ENCODE data around the gene FGFR3.

FGFR3 gene

GRCh38 chr4:1770791-1771231, 22.3 kb upstream of the FGFR3 start:
- no peak for DNase-seq (ENCODE audit: low spot score)

- no peak for DNase-seq (ENCODE audit: low spot score)
These were observed 21.4 kb upstream of the FGFR3 start for GRCh38 chr4:1771555-1772305.

DNA sequence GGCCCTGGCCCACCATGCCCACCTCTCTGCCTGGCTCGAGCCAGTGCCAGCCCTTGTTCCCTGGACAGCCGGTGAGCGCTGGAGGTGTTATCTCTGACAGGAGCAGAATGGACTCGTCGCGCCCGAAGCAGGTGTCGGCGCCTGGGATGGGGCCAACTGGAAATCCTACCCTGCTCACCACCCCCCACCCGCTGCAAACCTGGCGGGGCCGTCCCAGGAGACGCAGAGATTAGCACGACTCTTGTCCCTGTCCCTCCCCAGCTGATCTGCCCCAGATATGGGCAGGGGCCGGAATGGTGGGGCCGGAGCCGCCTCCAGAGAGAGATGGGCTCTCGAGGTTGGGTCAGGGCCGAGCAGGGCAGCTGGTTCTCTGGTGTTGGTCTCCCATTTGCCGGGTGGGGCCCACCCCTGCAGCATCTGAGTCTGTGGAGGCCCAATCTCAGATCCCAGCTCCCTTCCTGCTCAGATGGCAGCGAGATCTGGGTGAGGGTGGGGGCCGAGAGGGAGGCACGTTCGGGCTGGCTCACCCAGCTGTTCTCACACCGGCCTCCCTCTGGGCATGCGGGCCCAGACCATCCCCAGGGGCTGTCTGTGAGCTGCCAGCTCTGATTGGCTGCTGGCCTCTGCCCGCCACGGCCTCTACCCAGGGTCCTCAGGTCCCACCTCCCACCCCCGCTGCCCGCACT, 20.1 kb upstream of the FGFR3 start:
- DNase-seq (ENCODE audit: low spot score), result no peak

- DNase-seq (ENCODE audit: low spot score), result no peak
These were observed 19.3 kb upstream of the FGFR3 start for GRCh38 chr4:1773754-1774153.

GRCh38 chr4:1775731-1776500, 17.2 kb upstream of the FGFR3 start:
- DNase-seq (ENCODE audit: low spot score), result peak; percentile 61

DNA sequence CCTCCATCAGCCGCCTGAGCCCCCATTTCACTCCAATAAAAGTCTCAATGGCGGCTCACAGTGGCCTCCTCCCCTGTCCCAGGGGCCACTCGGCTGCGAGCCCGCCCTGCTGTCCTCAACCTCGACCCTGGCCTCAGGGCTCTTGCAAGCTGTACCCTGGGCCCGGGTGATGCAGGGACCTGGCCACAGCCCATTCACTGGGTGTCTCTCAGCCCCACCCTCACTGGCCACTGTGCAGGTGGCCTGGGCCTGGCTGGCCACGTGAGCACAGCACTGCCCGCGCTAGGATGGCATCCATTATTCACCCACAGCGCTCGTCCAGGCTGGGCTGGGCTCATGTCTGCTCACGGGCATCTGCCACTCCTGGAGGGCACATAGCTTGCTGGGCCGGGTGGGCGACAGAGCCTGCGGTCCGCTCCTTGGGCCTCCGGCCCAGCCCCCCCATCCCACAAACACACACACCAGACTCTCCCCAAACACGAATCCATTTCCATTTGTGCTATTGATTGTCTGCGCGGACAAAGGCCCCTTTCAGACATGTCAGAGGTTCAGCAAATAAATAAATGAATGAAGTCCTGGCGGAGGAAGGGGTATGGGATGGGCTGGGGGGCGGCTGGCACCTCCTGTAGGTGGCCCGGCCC, 16.5 kb upstream of the FGFR3 start:
- DNase-seq (ENCODE audit: low spot score), result no peak

DNA sequence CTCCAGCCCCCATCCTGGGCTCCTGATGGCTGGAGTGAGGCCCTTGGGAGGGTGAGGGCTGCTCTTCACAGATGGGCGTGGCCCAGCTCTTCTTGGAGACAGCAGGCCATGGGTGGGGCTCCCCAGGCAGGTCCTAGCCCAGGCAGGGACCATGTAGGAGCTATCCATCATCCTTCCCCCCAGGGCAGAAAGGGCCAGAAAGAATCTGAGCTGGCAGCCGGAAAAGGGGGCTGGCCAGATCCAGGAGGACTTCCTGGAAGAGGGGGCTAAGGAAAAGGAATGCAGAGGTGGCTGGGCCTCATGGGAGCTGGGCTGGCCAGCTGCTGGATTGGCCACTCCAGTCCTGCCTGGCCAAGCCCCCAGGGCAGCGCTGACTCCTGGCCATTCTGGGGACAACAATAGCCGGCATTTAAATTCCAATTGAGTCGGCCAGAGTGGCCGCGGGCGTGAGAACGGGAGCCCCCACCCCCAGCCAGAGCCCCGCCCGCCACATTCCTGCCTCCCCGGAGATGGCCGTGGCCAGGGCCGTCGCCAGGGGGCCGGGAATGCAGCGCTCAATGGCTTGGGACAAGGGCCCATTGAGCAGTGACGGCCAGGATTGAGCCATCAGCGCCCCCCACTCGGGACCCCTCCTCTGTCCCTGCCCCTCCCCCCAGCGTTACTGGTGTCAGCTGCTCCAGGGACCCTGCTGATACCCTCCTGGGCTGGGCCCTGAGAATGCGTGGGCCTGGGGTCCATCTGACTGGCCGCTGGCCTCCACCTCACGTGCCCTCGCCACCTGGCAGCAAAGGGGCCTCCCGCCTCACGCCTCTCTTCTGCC, 15.1 kb upstream of the FGFR3 start:
- no peak for DNase-seq (ENCODE audit: low spot score)

- no peak for DNase-seq (ENCODE audit: low spot score)
These were observed 14.3 kb upstream of the FGFR3 start for GRCh38 chr4:1778642-1779392.

- no peak for DNase-seq (ENCODE audit: low spot score)
These were observed 13.3 kb upstream of the FGFR3 start for GRCh38 chr4:1779588-1780382.

DNA sequence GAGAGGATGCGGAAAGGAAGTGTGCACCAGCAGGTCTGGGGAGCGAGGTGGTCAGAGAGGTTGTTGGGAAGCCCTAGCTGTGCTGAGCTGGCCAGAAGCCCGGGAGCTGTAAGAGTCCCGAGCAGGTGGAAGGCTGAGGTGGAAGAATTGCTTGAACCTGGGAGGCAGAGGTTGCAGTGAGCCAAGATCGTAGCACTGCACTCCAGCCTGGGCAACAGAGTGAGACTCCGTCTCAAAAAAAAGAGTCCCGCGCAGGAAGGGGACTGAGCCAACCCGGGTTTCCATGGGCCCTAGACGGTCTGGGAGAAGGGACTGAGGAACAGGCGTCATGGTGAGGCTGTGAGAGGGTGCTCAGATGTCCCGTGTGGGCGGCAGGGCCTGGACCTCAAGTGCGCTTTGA, 12.7 kb upstream of the FGFR3 start:
- DNase-seq (ENCODE audit: low spot score), result no peak

DNA sequence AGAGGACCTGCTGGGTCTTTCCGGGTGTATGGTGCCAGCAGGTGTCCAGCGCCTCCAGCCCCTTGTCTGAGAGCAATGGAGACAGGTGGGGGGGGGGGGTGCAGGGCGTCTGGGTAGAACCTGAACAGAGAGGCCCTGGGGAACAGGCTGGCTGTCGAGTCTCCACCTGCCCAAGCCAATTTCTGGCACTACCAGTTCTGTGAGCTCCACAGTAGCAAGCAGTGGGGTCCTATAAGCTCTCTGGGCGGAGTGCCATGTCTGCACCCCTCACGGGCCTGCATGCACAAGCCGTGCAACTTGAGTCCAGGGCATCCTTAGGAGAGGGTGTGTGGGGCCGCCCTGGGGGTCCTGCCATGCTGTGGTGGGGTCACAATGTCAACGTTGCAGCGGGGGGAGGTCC, 10.1 kb upstream of the FGFR3 start:
- DNase-seq (ENCODE audit: low spot score), result no peak

GRCh38 chr4:1783970-1784369, 9.1 kb upstream of the FGFR3 start:
- DNase-seq (ENCODE audit: low spot score), result no peak

DNA sequence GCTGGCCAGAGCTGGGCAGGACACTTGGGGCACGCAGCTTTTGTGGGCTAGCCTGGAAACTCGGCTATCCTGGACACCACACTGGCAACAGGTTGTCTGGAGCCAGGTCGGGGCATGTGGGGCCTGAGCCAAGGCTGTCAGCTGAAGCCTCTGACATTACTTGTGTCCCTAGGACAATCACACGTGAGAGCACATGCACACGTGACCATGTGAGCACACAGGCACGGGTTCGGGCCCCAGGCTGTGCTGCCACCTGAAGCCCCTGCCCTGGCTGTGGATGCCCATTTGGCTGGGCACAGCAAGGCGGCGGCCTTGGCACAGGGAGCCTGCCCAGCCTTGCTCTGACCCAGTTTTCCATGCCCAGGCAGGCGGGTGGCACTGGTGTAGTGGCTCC, 8.7 kb upstream of the FGFR3 start:
- no peak for DNase-seq (ENCODE audit: low spot score)

DNA sequence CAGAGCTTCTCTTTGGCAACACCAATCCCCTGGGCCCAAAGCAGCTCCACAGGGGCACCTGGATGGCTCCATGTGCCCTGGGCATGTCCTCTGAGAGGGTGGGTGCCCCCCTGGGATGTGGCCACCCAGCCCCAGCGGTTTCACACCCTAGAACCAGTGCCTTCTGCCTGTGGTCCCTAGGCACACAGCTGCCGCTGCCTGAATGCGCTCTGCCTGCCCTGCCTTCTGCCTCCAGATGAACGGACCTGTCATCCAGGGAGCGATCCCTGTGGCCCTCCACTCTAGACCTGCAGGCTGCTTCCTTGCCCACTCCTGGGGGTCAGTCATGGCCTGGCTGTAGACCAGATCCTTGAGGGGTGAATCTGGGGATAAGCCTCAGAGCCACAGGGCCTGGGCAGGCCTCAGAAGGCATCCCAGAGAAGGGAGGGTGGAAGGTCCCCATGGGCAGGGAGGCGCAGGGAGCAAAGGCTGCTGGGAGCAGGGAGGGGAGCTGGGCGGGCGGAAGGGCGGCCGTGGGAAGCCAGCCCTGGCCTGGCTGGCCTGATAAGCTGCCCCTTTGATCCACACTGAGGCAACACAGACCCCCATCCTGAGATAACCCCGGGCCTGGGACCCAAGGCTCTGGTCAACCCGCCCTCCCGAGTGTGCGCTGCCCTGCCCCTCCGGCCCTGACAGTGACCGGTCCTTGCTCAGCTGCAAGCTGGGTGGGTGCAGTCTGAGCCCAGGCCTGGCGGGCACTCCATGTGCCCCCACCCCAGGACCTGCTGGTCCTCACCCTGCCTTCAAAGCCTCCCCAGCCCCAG, 8.1 kb upstream of the FGFR3 start:
- DNase-seq (ENCODE audit: low spot score), result no peak

GRCh38 chr4:1785592-1785991, 7.5 kb upstream of the FGFR3 start:
- DNase-seq (ENCODE audit: low spot score), result no peak

DNA sequence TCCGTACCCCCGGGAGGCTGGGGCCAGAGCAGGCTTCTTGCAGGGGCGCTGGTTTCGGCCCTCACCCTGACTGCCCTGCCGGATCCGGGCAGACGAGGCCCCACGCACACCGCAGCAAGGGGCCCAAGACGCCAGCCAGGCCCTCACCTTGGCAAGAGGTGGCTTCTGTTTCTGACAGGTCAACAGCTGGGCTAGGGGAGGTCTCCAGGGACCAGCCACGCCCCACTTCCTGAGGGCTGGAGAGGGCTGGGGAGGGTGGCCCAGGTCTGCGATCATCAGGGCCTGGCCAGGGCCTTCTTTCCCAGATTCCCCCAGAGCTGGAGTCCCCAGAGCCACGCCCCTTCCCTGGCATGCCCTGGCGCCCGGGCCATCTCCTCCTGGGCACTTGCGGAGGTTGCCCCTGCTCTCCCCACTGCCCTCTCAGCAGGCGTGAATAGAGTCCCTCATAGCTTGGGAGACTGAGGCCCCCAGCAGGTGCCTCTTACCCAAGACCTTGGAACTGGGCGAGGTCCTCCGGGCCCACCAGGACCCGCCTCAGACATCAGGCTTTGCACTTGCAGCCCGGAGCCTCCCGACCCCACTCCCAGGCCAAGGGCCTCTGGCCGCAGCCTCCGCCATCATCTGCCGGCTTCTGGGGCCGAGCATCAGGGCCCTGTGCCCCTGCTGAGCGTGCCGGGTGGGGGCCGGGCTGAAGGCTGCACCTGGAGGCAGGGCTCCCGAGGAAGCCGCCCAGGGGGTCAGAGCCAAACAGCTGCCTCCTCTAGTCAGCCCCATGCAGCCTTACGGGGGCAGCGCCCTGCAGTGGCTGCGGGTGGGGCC, 6.3 kb upstream of the FGFR3 start:
- no peak for DNase-seq (ENCODE audit: low spot score)

DNA sequence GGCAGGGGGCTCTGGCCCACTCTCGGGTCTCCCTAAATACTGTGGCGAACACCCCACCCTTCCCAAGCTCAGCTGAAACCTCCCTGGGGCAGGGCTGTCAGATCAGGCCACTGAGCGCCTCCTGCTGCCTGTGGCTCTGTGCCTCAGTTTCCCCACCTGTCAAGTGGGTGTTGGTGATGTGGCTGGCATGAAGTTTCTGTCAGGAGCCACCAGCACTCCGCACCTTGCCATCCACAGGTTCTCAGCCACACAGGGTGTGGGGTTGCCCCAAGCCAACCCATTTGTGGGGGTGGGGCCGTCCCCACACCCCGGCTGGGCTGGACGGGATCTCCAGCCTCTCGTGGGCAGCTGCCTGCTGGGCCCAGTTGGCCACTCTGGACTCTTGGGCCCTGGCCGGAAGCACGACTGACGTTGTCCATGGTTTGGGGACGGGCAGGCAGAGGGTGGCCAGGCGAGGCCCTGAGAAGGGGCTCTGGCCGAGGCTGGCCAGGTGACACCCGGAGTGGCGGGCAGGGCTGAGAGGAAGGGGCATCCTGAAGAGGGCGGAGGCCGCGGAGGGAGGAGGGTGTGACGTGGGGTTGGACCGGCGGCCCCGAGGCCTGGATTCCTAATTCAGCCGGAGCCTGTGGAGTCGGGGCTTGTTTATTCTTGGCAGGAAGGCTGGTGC, 5.5 kb upstream of the FGFR3 start:
- DNase-seq (ENCODE audit: low spot score), result no peak

Measured in hepatic stellate cell (primary cell).